Neural cell (in vitro differentiated cells): ENCODE results near the gene GALNT2.

Experiments
- EP300 ChIP-seq: fragments of 450-650 bp; conservative IDR thresholded peaks from 2 replicates; pipeline ENCODE4 v1.6.1; 2014; ENCODE audit warnings: antibody characterized with exemption, mild to moderate bottlenecking, moderate library complexity; ENCODE audit not compliant: poor library complexity, severe bottlenecking
- EZH2 ChIP-seq: fragments of 200-600, 300-800 bp; shearing (Covaris generic), sonication (generic); IDR thresholded peaks from 2 replicates; pipeline ENCODE4 v1.6.1; 2014; ENCODE audit warnings: antibody characterized with exemption, low read length, borderline replicate concordance, mild to moderate bottlenecking; ENCODE audit not compliant: insufficient read depth, poor library complexity, severe bottlenecking
- POLR2AphosphoS5 ChIP-seq: IDR thresholded peaks from 2 replicates; pipeline ENCODE4 v1.6.1; 2012
- SMC3 ChIP-seq: fragments of 450-650 bp; conservative IDR thresholded peaks from 2 replicates; pipeline ENCODE4 v1.6.1; 2014; ENCODE audit warnings: antibody characterized with exemption, mild to moderate bottlenecking, moderate library complexity; ENCODE audit not compliant: poor library complexity
- TAF1 ChIP-seq: IDR thresholded peaks from 2 replicates; pipeline ENCODE4 v1.6.1; 2012; ENCODE audit warnings: low read depth
- TF ChIP-seq, protein P1 (sequence below): fragments of 450-650 bp; IDR thresholded peaks from 2 replicates; pipeline ENCODE4 v1.5.1; 2014; ENCODE audit warnings: antibody characterized with exemption, mild to moderate bottlenecking, moderate library complexity; ENCODE audit not compliant: poor library complexity, severe bottlenecking
- TF ChIP-seq, protein P2 (sequence below): IDR thresholded peaks from 2 replicates; pipeline ENCODE4 v1.6.1; 2012; ENCODE audit warnings: borderline replicate concordance

DNA sequence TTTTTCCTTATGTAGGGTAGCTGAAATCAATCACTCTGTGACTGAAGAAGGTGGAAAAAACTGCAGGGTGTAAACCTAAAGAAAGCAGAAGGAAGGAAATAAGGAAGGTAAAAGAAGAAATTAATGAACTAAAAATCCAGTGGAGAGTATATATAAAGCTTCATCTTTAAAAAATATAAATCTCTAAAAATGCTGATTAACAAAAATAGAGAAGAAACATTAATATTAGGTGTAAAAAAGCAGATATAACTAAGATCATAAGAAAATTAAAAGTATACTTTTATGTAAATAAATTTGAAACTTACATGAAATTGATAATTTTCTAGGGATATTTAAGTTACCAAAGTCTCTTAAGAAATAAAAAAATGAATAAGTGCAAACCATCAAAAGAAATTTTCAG is 159.8 kb downstream of the GALNT2 start:
- TF ChIP-seq, protein P1, sequence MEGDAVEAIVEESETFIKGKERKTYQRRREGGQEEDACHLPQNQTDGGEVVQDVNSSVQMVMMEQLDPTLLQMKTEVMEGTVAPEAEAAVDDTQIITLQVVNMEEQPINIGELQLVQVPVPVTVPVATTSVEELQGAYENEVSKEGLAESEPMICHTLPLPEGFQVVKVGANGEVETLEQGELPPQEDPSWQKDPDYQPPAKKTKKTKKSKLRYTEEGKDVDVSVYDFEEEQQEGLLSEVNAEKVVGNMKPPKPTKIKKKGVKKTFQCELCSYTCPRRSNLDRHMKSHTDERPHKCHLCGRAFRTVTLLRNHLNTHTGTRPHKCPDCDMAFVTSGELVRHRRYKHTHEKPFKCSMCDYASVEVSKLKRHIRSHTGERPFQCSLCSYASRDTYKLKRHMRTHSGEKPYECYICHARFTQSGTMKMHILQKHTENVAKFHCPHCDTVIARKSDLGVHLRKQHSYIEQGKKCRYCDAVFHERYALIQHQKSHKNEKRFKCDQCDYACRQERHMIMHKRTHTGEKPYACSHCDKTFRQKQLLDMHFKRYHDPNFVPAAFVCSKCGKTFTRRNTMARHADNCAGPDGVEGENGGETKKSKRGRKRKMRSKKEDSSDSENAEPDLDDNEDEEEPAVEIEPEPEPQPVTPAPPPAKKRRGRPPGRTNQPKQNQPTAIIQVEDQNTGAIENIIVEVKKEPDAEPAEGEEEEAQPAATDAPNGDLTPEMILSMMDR: no peak
- no peak for TF ChIP-seq EP300
- TF ChIP-seq SMC3: no peak
- no peak for TF ChIP-seq EZH2
- TF ChIP-seq, protein P2, sequence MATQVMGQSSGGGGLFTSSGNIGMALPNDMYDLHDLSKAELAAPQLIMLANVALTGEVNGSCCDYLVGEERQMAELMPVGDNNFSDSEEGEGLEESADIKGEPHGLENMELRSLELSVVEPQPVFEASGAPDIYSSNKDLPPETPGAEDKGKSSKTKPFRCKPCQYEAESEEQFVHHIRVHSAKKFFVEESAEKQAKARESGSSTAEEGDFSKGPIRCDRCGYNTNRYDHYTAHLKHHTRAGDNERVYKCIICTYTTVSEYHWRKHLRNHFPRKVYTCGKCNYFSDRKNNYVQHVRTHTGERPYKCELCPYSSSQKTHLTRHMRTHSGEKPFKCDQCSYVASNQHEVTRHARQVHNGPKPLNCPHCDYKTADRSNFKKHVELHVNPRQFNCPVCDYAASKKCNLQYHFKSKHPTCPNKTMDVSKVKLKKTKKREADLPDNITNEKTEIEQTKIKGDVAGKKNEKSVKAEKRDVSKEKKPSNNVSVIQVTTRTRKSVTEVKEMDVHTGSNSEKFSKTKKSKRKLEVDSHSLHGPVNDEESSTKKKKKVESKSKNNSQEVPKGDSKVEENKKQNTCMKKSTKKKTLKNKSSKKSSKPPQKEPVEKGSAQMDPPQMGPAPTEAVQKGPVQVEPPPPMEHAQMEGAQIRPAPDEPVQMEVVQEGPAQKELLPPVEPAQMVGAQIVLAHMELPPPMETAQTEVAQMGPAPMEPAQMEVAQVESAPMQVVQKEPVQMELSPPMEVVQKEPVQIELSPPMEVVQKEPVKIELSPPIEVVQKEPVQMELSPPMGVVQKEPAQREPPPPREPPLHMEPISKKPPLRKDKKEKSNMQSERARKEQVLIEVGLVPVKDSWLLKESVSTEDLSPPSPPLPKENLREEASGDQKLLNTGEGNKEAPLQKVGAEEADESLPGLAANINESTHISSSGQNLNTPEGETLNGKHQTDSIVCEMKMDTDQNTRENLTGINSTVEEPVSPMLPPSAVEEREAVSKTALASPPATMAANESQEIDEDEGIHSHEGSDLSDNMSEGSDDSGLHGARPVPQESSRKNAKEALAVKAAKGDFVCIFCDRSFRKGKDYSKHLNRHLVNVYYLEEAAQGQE: no peak
- no peak for TF ChIP-seq POLR2AphosphoS5
- TF ChIP-seq TAF1: no peak
